Activated CD8-positive, alpha-beta memory T cell treated with anti-CD3 and anti-CD28 coated beads for 48 hours (primary cell): ENCODE results near the gene RHO.

Experiments used
- DNase-seq, 3 experiments: peaks; one replicate each; pipeline ENCODE4 v3.0.0-alpha.2; 2020; ENCODE audit warnings: low read depth in 2 of 3, low spot score in 2 of 3

Gene RHO

GRCh38 chr3:129576514-129577352, 48.3 kb downstream of the RHO start:
- no peak for DNase-seq

- no peak for DNase-seq
These were observed 48.9 kb downstream of the RHO start for GRCh38 chr3:129577366-129577765.

- no peak for DNase-seq
These were observed 49.7 kb downstream of the RHO start for GRCh38 chr3:129577925-129578786.

- DNase-seq, result no peak
These were observed 51.6 kb downstream of the RHO start for GRCh38 chr3:129579991-129580390.

GRCh38 chr3:129581623-129582022, 53.2 kb downstream of the RHO start:
- DNase-seq, result no peak

GRCh38 chr3:129582799-129583198, 54.4 kb downstream of the RHO start:
- DNase-seq, result no peak

- DNase-seq, result no peak
These were observed 54.9 kb downstream of the RHO start for GRCh38 chr3:129583289-129583688.

- DNase-seq, result no peak
These were observed 56.2 kb downstream of the RHO start for GRCh38 chr3:129584631-129585030.
